Sigmoid colon (tissue), 4 donors: ENCODE data around the gene OGFR.

Experiments
- POLR2A ChIP-seq, 2 donors: fragments of 450-650 bp; IDR thresholded peaks; one replicate each; pipeline ENCODE4 v1.6.1; 2016; ENCODE audit warnings: antibody characterized with exemption in 2 of 2, mild to moderate bottlenecking in 2 of 2, moderate library complexity in 2 of 2
- POLR2AphosphoS5 ChIP-seq, 4 donors: sonication (generic); formaldehyde crosslinking; IDR thresholded peaks; one replicate each; pipeline ENCODE4 v1.6.1; 2017; ENCODE audit warnings: antibody characterized with exemption in 4 of 4
- TF ChIP-seq, protein P1 (sequence below), 4 experiments: fragments of 450-650 bp in 3 of 4; fragments of 200-600 bp in 1 of 4; IDR thresholded peaks; one replicate each; pipeline ENCODE4 v1.5.1; 2016 to 2019; ENCODE audit warnings: antibody characterized with exemption in 4 of 4, mild to moderate bottlenecking in 3 of 4, moderate library complexity in 2 of 4

DNA sequence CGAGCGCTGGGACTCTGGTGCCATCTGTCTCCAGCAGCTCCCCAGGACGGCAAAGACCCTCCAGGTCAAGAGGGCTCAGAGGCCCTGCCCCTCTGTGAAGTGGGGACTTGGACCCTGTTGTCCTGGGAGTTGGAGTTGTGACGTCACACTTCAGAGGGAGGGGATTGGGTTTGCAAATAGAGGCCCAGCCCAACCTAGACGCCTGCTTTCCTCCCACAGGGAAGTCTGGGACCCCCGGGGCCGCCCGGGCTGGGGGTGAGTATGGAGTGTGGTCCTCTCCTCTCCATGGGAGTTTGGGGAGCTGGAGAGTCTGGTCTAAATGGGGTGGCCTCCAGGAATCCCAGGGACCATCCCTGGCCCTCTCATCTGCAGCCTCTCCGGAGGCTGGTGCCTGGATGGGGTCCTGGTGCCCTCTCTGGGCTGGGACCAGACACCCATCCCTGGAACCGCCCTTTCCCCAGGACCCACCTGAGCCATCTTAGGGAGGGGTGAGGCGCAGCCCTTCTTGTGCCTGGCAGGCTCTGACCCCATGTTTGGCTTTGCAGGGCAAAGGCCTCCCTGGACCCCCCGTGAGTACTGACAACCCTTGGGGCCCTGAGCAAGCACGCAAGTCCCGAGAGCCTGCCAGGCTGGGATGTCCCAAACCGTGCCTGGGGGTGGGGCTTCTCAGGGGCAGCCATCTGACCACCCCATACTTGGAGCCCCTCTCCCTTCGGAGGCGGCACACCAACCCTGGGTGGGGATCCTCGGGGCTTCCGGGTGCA is 16.5 kb downstream of the OGFR start:
- TF ChIP-seq, protein P1, sequence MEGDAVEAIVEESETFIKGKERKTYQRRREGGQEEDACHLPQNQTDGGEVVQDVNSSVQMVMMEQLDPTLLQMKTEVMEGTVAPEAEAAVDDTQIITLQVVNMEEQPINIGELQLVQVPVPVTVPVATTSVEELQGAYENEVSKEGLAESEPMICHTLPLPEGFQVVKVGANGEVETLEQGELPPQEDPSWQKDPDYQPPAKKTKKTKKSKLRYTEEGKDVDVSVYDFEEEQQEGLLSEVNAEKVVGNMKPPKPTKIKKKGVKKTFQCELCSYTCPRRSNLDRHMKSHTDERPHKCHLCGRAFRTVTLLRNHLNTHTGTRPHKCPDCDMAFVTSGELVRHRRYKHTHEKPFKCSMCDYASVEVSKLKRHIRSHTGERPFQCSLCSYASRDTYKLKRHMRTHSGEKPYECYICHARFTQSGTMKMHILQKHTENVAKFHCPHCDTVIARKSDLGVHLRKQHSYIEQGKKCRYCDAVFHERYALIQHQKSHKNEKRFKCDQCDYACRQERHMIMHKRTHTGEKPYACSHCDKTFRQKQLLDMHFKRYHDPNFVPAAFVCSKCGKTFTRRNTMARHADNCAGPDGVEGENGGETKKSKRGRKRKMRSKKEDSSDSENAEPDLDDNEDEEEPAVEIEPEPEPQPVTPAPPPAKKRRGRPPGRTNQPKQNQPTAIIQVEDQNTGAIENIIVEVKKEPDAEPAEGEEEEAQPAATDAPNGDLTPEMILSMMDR (IDR thresholded peaks at IDR 0.05), result no peak
- TF ChIP-seq POLR2A (IDR thresholded peaks at IDR 0.05) (no peak), POLR2AphosphoS5 (IDR thresholded peaks at IDR 0.05) (no peak)
